K562 (cell line): ENCODE results near the gene RRBP1. TPM values are rescaled to one million over a fixed set of nuclear protein-coding genes. Genes with fewer than 3 reads are reported as not detected.
A peak's percentile ranks its signal among the peaks of the same experiment; 100 is the strongest.

Experiments used
- ATAC-seq: fragments of 200-7000 bp; cut with Tn5 transposase; 3 replicates; pipeline ENCODE4 v1.9.1; 2020; ENCODE audit warnings: moderate library complexity
- BruUV-seq: library from RNA; stranded (reverse); fragments of 400-500 nt; replicated peaks from 2 replicates; lab custom pipeline; 2021; lab: Mats Ljungman, UMichigan
- CTCF ChIA-PET: fragments of 300-600 bp; formaldehyde crosslinking; extraction: SDS; loops from one replicate; lab custom pipeline; 2021; ENCODE audit warnings: low intra/inter-chr PET ratio; lab: Yijun Ruan, JAX
- POLR2A ChIA-PET: fragments of 300-600, 350-650 bp; sonication (Branson Sonifier 250); formaldehyde crosslinking; extraction: SDS; loops from one replicate; lab custom pipeline; 2021; ENCODE audit warnings: antibody characterized with exemption, inconsistent platforms; lab: Yijun Ruan, JAX
- DNase-seq, 4 experiments: peaks; one replicate each; pipeline versions ENCODE4 v3.0.0 to v3.0.0-alpha.2; 2011 to 2018; ENCODE audit warnings: low spot score in 3 of 4, mixed read lengths in 3 of 4; ENCODE audit errors: extremely low read depth in 1 of 4
- FAIRE-seq: peaks from 2 replicates; lab custom pipeline; 2011; peaks lifted over from hg19 to GRCh38; lab: Jason Lieb, UNC
- H2AFZ ChIP-seq: 2 replicates; pipeline ENCODE4 v1.6.0; 2011; ENCODE audit warnings: low read depth, low read length, control low read depth, inconsistent platforms
- H3K27ac ChIP-seq: fragments of 200-600 bp; 3 replicates; pipeline ENCODE4 v1.8.0; 2011; ENCODE audit warnings: low read depth, mild to moderate bottlenecking, control low read depth, inconsistent platforms, low read length, moderate library complexity, mixed read lengths; ENCODE audit errors: extremely low read depth
- H3K27me3 ChIP-seq, 2 experiments: fragments of 300-600 bp in 1 of 2; 2 replicates in 1 of 2; 3 replicates in 1 of 2; pipeline versions ENCODE4 v1.6.0 to v1.8.0; 2011; ENCODE audit warnings: inconsistent platforms in 2 of 2, low read length in 2 of 2, mild to moderate bottlenecking in 1 of 2, mixed read lengths in 1 of 2, moderate library complexity in 1 of 2; ENCODE audit not compliant: control insufficient read depth in 2 of 2, insufficient read depth in 2 of 2
- H3K36me3 ChIP-seq: fragments of 300-600 bp; 3 replicates; pipeline ENCODE4 v1.8.0; 2011; ENCODE audit warnings: mild to moderate bottlenecking, low read length, inconsistent platforms; ENCODE audit not compliant: control insufficient read depth, insufficient read depth
- H3K4me1 ChIP-seq, 2 experiments: fragments of 200-600 bp in 1 of 2; replicated peaks in 1 of 2; 2 replicates in 1 of 2; 3 replicates in 1 of 2; pipeline versions ENCODE4 v1.5.1 to v1.8.0; 2011; ENCODE audit warnings: inconsistent platforms in 2 of 2, low read length in 2 of 2, mild to moderate bottlenecking in 1 of 2, mixed read lengths in 1 of 2, moderate library complexity in 1 of 2; ENCODE audit not compliant: control insufficient read depth in 2 of 2, insufficient read depth in 2 of 2
- H3K4me2 ChIP-seq: 2 replicates; pipeline ENCODE4 v1.6.1; 2011; ENCODE audit warnings: low read length, control low read depth, inconsistent platforms, mixed read lengths; ENCODE audit not compliant: insufficient read depth
- H3K4me3 ChIP-seq: fragments of 200-600 bp; sonication (generic), shearing (Covaris generic); 2 replicates; pipeline ENCODE4 v1.5.1; 2016; ENCODE audit warnings: control low read depth, inconsistent platforms
- H3K79me2 ChIP-seq: fragments of 200-600 bp; 3 replicates; pipeline ENCODE4 v1.8.0; 2011; ENCODE audit warnings: low read length, inconsistent platforms; ENCODE audit not compliant: control insufficient read depth, insufficient read depth
- H3K9ac ChIP-seq, 2 experiments: 2 replicates each; pipeline versions ENCODE4 v1.6.0 to v1.6.1; 2011; ENCODE audit warnings: low read depth in 2 of 2, low read length in 2 of 2, control low read depth in 1 of 2, inconsistent platforms in 1 of 2, mild to moderate bottlenecking in 1 of 2, mixed read lengths in 1 of 2; ENCODE audit not compliant: insufficient read depth in 1 of 2
- H3K9me1 ChIP-seq: one replicate; pipeline ENCODE4 v1.6.0; 2011; ENCODE audit warnings: inconsistent platforms, mild to moderate bottlenecking, low read length, moderate library complexity; ENCODE audit not compliant: control insufficient read depth, insufficient read depth
- H3K9me3 ChIP-seq: replicated peaks from 2 replicates; pipeline ENCODE4 v1.5.1; 2011; ENCODE audit warnings: low read depth, low read length, inconsistent platforms; ENCODE audit not compliant: control insufficient read depth, insufficient read depth
- H4K20me1 ChIP-seq: replicated peaks from 2 replicates; pipeline ENCODE4 v1.6.1; 2011; ENCODE audit warnings: low read length, inconsistent platforms, mixed read lengths; ENCODE audit not compliant: control insufficient read depth, insufficient read depth
- ATF1 ChIP-seq, 2 experiments: fragments of 450-650 bp in 1 of 2; IDR thresholded peaks; 2 replicates each; pipeline ENCODE4 v1.6.1; 2016; ENCODE audit warnings: missing compliant biosample characterization in 1 of 2, missing genetic modification characterization in 1 of 2
- CHCHD3 ChIP-seq: fragments of 250-450 bp; sonication (Bioruptor Pico); IDR thresholded peaks from 2 replicates; pipeline ENCODE4 v2.1.2; 2022; ENCODE audit warnings: mild to moderate bottlenecking
- ETV6 ChIP-seq, 3 experiments: fragments of 150-350 bp in 1 of 3; sonication (generic) in 1 of 3; formaldehyde crosslinking in 1 of 3; IDR thresholded peaks; 2 replicates each; pipeline versions ENCODE4 v1.6.1 to v1.8.0; 2014 to 2022; ENCODE audit warnings: borderline replicate concordance in 2 of 3, low read depth in 2 of 3, antibody characterized with exemption in 1 of 3, low read length in 1 of 3, mild to moderate bottlenecking in 1 of 3, missing genetic modification reagents in 1 of 3
- FUS ChIP-seq: fragments of 200-400 bp; formaldehyde crosslinking; optimal IDR thresholded peaks from 2 replicates; pipeline ENCODE3; 2017; ENCODE audit warnings: low read depth, low read length
- GTF2B ChIP-seq: IDR thresholded peaks from 2 replicates; pipeline ENCODE4 v1.6.1; 2011; ENCODE audit not compliant: insufficient read length; ENCODE audit errors: extremely low read depth
- HDAC8 ChIP-seq: fragments of 450-650 bp; IDR thresholded peaks from 2 replicates; pipeline ENCODE4 v1.6.1; 2016; ENCODE audit warnings: mild to moderate bottlenecking, missing genetic modification characterization, moderate library complexity, missing compliant biosample characterization
- HLTF ChIP-seq: fragments of 450-650 bp; IDR thresholded peaks from 2 replicates; pipeline ENCODE4 v1.6.1; 2016
- IRF2 ChIP-seq: sonication (generic); formaldehyde crosslinking; IDR thresholded peaks from 2 replicates; pipeline ENCODE4 v1.8.1; 2022; ENCODE audit warnings: mild to moderate bottlenecking, missing genetic modification reagents
- JUN ChIP-seq, 2 experiments: sonication (generic) in 1 of 2; formaldehyde crosslinking in 1 of 2; IDR thresholded peaks; 2 replicates each; pipeline versions ENCODE4 v1.6.1 to v1.8.0; 2012 to 2022; ENCODE audit warnings: borderline replicate concordance in 2 of 2, mild to moderate bottlenecking in 2 of 2, improper control_type of control experiment in 1 of 2, low read depth in 1 of 2, low read length in 1 of 2, missing genetic modification reagents in 1 of 2
- JUND ChIP-seq, 2 experiments: IDR thresholded peaks; 2 replicates in 1 of 2; 3 replicates in 1 of 2; pipeline ENCODE4 v1.6.1; 2011; ENCODE audit warnings: borderline replicate concordance in 2 of 2, low read depth in 2 of 2, low read length in 2 of 2, improper control_type of control experiment in 1 of 2, missing biosample characterization in 1 of 2, missing genetic modification characterization in 1 of 2, missing genetic modification reagents in 1 of 2
- MAFK ChIP-seq: IDR thresholded peaks from 2 replicates; pipeline ENCODE4 v1.6.1; 2011; ENCODE audit warnings: low read length, improper control_type of control experiment
- SIN3B ChIP-seq: fragments of 450-650 bp; IDR thresholded peaks from 2 replicates; pipeline ENCODE4 v1.6.1; 2017; ENCODE audit warnings: low read depth, mild to moderate bottlenecking, moderate library complexity
- SP2 ChIP-seq: IDR thresholded peaks from 2 replicates; pipeline ENCODE4 v1.6.1; 2011; ENCODE audit warnings: mild to moderate bottlenecking, low read depth, low read length, moderate library complexity; ENCODE audit not compliant: poor library complexity, severe bottlenecking; ENCODE audit errors: extremely low read depth
- SRSF1 ChIP-seq: fragments of 200-400 bp; formaldehyde crosslinking; IDR thresholded peaks from 2 replicates; pipeline ENCODE4 v1.6.1; 2017; ENCODE audit warnings: mild to moderate bottlenecking, low read depth, low read length, moderate library complexity
- VEZF1 ChIP-seq: fragments of 200-800 bp; sonication (Bioruptor generic); IDR thresholded peaks from 2 replicates; pipeline ENCODE4 v1.6.1; 2017; ENCODE audit warnings: missing genetic modification characterization, missing compliant biosample characterization
- ZNF134 ChIP-seq: fragments of 250-450 bp; sonication (Bioruptor Pico); conservative IDR thresholded peaks from 2 replicates; pipeline ENCODE4 v1.4.0; 2020
- ZNF311 ChIP-seq: fragments of 250-450 bp; sonication (Bioruptor Pico); IDR thresholded peaks from 2 replicates; pipeline ENCODE4 v1.4.0; 2020; ENCODE audit warnings: mild to moderate bottlenecking, moderate library complexity
- ZNF551 ChIP-seq: fragments of 250-450 bp; sonication (Bioruptor Pico); IDR thresholded peaks from 2 replicates; pipeline ENCODE4 v1.5.0; 2021; ENCODE audit warnings: mild to moderate bottlenecking, moderate library complexity
- WGBS: fragments of 100-300 bp; shearing (Covaris generic); methylation state at CpG from one replicate; pipeline ENCODE4 v1.1.6; 2016; ENCODE audit warnings: low coverage, mixed read lengths; ENCODE audit not compliant: insufficient coverage; ENCODE audit errors: missing lambda C conversion rate; 5-methylcytosine and 5-hydroxymethylcytosine counted together
- in situ Hi-C: fragments of 300-500 bp; cut with MboI; formaldehyde crosslinking; loops from 4 replicates; pipeline ENCODE4 v1.15.0; 2018; ENCODE audit warnings: inconsistent platforms, mixed read lengths
- intact Hi-C: fragments of 100-400 bp; cut with micrococcal nuclease; formaldehyde crosslinking; loops from 2 replicates; pipeline ENCODE4 v1.14.2; 2022
- polyA plus RNA-seq, 8 experiments: library from polyadenylated mRNA; depleted of rRNA in 4 of 8; stranded (reverse) in 5 of 8; unstranded in 3 of 8; fragments of >200 nt; fragmentation: Nextera tagmentation in 2 of 8; fragmentation: Illumina TruSeq in 1 of 8; extraction: Ambion mirVana in 2 of 8; extraction: Trizol in 1 of 8; gene quantifications; 2 replicates each; pipeline versions ENCODE4 v1.2.1 to v1.2.3, GENCODE V29; 2011 to 2014; ENCODE audit warnings: inconsistent platforms in 1 of 8, missing spikeins in 1 of 8
- total RNA-seq, 7 experiments: library from RNA; depleted of rRNA in 6 of 7; stranded (reverse); fragments of >200 nt in 6 of 7; fragmentation: Illumina TruSeq in 2 of 7; extraction: Trizol in 2 of 7; gene quantifications; 2 replicates each; pipeline versions ENCODE4 v1.2.1 to v1.2.3, GENCODE V29; 2011 to 2021; ENCODE audit warnings: low replicate concordance in 1 of 7

Gene RRBP1
- total and polyA plus RNA-seq, 9 of the 15 experiments (the other 6 are each of a cell fraction or from before 2014, with no cell fraction given) = 0.84 to 32.0 (median 17.6) TPM

- FAIRE-seq (no peak), ATAC-seq (no peak), DNase-seq (no peak)
- ChIA-PET POLR2A (no interaction called here), CTCF (interaction anchor here (1.4 kb wide), 1 partner anchor 32 kb away, joined by 5 read pairs; no protein-coding TSS in a partner anchor)
- Histone ChIP-seq H3K4me1 (peaks cover 12 to 17% of the 10 kb centered on the region in 2 experiments), H3K36me3 (no peaks in the 10 kb centered on the region), H3K9me1 (no peaks in the 10 kb centered on the region), H2AFZ (0 out of 2 replicates have a peak overlapping the region, but pooled peaks have one; percentile 81), H3K4me2 (no peak overlapping the region; the same call in 1 of the 2 replicates), H3K27ac (no peak overlapping the region; the same call in 2 of the 3 replicates), H3K27me3 (no peaks in the 10 kb centered on the region), H3K79me2 (peaks cover 34% of the 10 kb centered on the region), H4K20me1 (peaks cover 7% of the 10 kb centered on the region; the same call in 1 of the 2 replicates), H3K9me3 (no peaks in the 10 kb centered on the region), H3K9ac (peak overlapping the region in 1 of 2 experiments; percentile 54; a peak in 1 of 4 replicates), H3K4me3 (no peak overlapping the region)
- TF ChIP-seq ZNF551 (CRISPR knock-in tag) (no peak), FUS (no peak), HLTF (no peak), IRF2 (CRISPR knock-in tag) (no peak), MAFK (no peak), JUN (IDR thresholded peaks at IDR 0.05; ENCODE audit: borderline replicate concordance, low read depth, low read length) (no peak), JUN (CRISPR knock-in tag; IDR thresholded peaks at IDR 0.05; ENCODE audit: borderline replicate concordance) (no peak), ETV6 (IDR thresholded peaks at IDR 0.05; ENCODE audit: borderline replicate concordance in 1 of 2, low read depth in 2 of 2, low read length in 1 of 2) (no peak), ETV6 (CRISPR knock-in tag; IDR thresholded peaks at IDR 0.05; ENCODE audit: borderline replicate concordance) (no peak), ZNF134 (CRISPR knock-in tag) (no peak), GTF2B (no peak), VEZF1 (CRISPR knock-in tag) (no peak), ZNF311 (no peak), CHCHD3 (CRISPR knock-in tag) (no peak), ATF1 (CRISPR knock-in tag; IDR thresholded peaks at IDR 0.05) (no peak), ATF1 (tag; IDR thresholded peaks at IDR 0.05) (no peak), HDAC8 (tag) (no peak), SP2 (no peak), SRSF1 (no peak), JUND (IDR thresholded peaks at IDR 0.05; ENCODE audit: borderline replicate concordance, low read depth, low read length) (no peak), JUND (tag; IDR thresholded peaks at IDR 0.05; ENCODE audit: borderline replicate concordance, low read depth, low read length) (no peak), SIN3B (no peak)
- no TSS peak for BruUV-seq
- WGBS = 52% methylated on average over 6 of the region's 6 CpGs
- in situ Hi-C loops = no loop called here
- intact Hi-C loops = no loop called here
Measured at GRCh38 chr20:17568045-17568788, 113.8 kb downstream of the RRBP1 start.
